OCI-LY3 (cell line): Measurements from ENCODE around the gene FOXA2.

Experiments used
- CTCF ChIP-seq: fragments of 200-600, 300-600 bp; sonication (generic); IDR thresholded peaks from 2 replicates; pipeline ENCODE4 v1.5.1; 2014; ENCODE audit warnings: antibody characterized with exemption, low read length, low read depth
- EZH2phosphoT487 ChIP-seq: fragments of 200-600 bp; shearing (Covaris generic); IDR thresholded peaks from 2 replicates; pipeline ENCODE4 v1.6.1; 2018; ENCODE audit warnings: antibody characterized with exemption, mixed run types, low read depth

- TF ChIP-seq CTCF (no peak), EZH2phosphoT487 (no peak)
These were observed 48.9 kb downstream of the FOXA2 start for GRCh38 chr20:22535483-22535882.
